GM12878 (cell line): ENCODE measurements around the gene TMEM91. TPM values are rescaled to one million over a fixed set of nuclear protein-coding genes. Genes with fewer than 3 reads are reported as not detected.

ENCODE experiments used
- ATAC-seq: fragments of 200-7000 bp; cut with Tn5 transposase; 3 replicates; pipeline ENCODE4 v1.9.1; 2020; ENCODE audit warnings: mild to moderate bottlenecking, moderate library complexity
- BruUV-seq: library from RNA; stranded (reverse); fragments of 400-500 nt; replicated peaks from 2 replicates; lab custom pipeline; 2021; lab: Mats Ljungman, UMichigan
- CTCF ChIA-PET: fragments of 300-600 bp; sonication (Branson Sonifier 250); formaldehyde crosslinking; extraction: SDS; loops from one replicate; lab custom pipeline; 2021; ENCODE audit warnings: inconsistent platforms; lab: Yijun Ruan, JAX
- POLR2A ChIA-PET: fragments of 350-600 bp; formaldehyde crosslinking; extraction: SDS; loops from one replicate; lab custom pipeline; 2021; ENCODE audit warnings: inconsistent platforms; lab: Charles Lee
- RAD21 ChIA-PET: fragments of 300-600 bp; sonication (Branson Sonifier 250); formaldehyde crosslinking; loops from one replicate; lab custom pipeline; 2023; ENCODE audit warnings: antibody characterized with exemption; ENCODE audit not compliant: unreplicated experiment; lab: Charles Lee
- SMC1A ChIA-PET: fragments of 300-600 bp; sonication (Branson Sonifier 250); formaldehyde crosslinking; loops from one replicate; lab custom pipeline; 2023; ENCODE audit not compliant: unreplicated experiment, uncharacterized antibody; lab: Charles Lee
- DNase-seq: peaks from one replicate; pipeline ENCODE4 v3.0.0-alpha.2; 2011; ENCODE audit warnings: low read depth, low spot score
- FAIRE-seq: peaks from 3 replicates; lab custom pipeline; 2011; peaks lifted over from hg19 to GRCh38; lab: Jason Lieb, UNC
- H2AFZ ChIP-seq: 2 replicates; pipeline ENCODE4 v1.6.0; 2011; ENCODE audit warnings: low read depth, low read length, control low read depth; ENCODE audit not compliant: control insufficient read depth
- H3K27ac ChIP-seq: 2 replicates; pipeline ENCODE4 v1.5.1; 2011; ENCODE audit warnings: control low read depth; ENCODE audit not compliant: control insufficient read depth, insufficient read depth
- H3K27me3 ChIP-seq, 2 experiments: replicated peaks in 1 of 2; 2 replicates each; pipeline versions ENCODE4 v1.6.0 to v1.6.1; 2011; ENCODE audit warnings: low read length in 1 of 2; ENCODE audit not compliant: control insufficient read depth in 2 of 2, insufficient read depth in 2 of 2
- H3K36me3 ChIP-seq, 2 experiments: 2 replicates each; pipeline ENCODE4 v1.5.1; 2011; ENCODE audit warnings: low read length in 1 of 2; ENCODE audit not compliant: control insufficient read depth in 2 of 2, insufficient read depth in 2 of 2
- H3K4me1 ChIP-seq: 2 replicates; pipeline ENCODE4 v1.6.1; 2011; ENCODE audit warnings: mild to moderate bottlenecking, low read length, moderate library complexity, mixed read lengths; ENCODE audit not compliant: control insufficient read depth, insufficient read depth
- H3K4me2 ChIP-seq: 2 replicates; pipeline ENCODE4 v1.6.0; 2011; ENCODE audit warnings: control low read depth; ENCODE audit not compliant: control insufficient read depth, insufficient read depth
- H3K4me3 ChIP-seq: fragments of 200-600 bp; sonication (generic); 2 replicates; pipeline ENCODE4 v1.5.1; 2016
- H3K79me2 ChIP-seq: 2 replicates; pipeline ENCODE4 v1.6.0; 2011; ENCODE audit warnings: low read length; ENCODE audit not compliant: control insufficient read depth, insufficient read depth
- H3K9ac ChIP-seq: 2 replicates; pipeline ENCODE4 v1.8.0; 2011; ENCODE audit warnings: low read length, control low read depth, mixed read lengths; ENCODE audit not compliant: control insufficient read depth, insufficient read depth
- H3K9me3 ChIP-seq: replicated peaks from 3 replicates; pipeline ENCODE4 v1.5.1; 2011; ENCODE audit warnings: mild to moderate bottlenecking, low read length; ENCODE audit not compliant: control insufficient read depth, insufficient read depth
- H4K20me1 ChIP-seq: 2 replicates; pipeline ENCODE4 v1.6.0; 2011; ENCODE audit not compliant: control insufficient read depth, insufficient read depth
- BACH1 ChIP-seq: fragments of 450-650 bp; IDR thresholded peaks from 2 replicates; pipeline ENCODE4 v1.6.1; 2017; ENCODE audit warnings: mild to moderate bottlenecking, borderline replicate concordance
- CHD4 ChIP-seq: fragments of 200-600 bp; sonication (generic); IDR thresholded peaks from 2 replicates; pipeline ENCODE4 v1.6.1; 2016; ENCODE audit warnings: mild to moderate bottlenecking
- CTCF ChIP-seq, 3 experiments: IDR thresholded peaks in 2 of 3; conservative IDR thresholded peaks in 1 of 3; 2 replicates each; pipeline ENCODE4 v1.5.1; 2011; ENCODE audit warnings: low read depth in 3 of 3, low read length in 3 of 3, mild to moderate bottlenecking in 3 of 3, control low read depth in 2 of 3, moderate library complexity in 2 of 3, inconsistent platforms in 1 of 3, mixed read lengths in 1 of 3; ENCODE audit not compliant: control insufficient read depth in 2 of 3, insufficient read depth in 1 of 3; ENCODE audit errors: extremely low read depth in 1 of 3
- HDAC6 ChIP-seq: fragments of 200-600 bp; sonication (generic); IDR thresholded peaks from one replicate; pipeline ENCODE4 v1.8.0; 2017; ENCODE audit warnings: antibody characterized with exemption; ENCODE audit not compliant: unreplicated experiment
- HDGF ChIP-seq: fragments of 450-650 bp; IDR thresholded peaks from 2 replicates; pipeline ENCODE4 v1.6.1; 2016; ENCODE audit warnings: antibody characterized with exemption
- IKZF1 ChIP-seq: fragments of 450-650 bp; conservative IDR thresholded peaks from 2 replicates; pipeline ENCODE4 v1.6.1; 2017; ENCODE audit warnings: antibody characterized with exemption, mild to moderate bottlenecking
- IRF4 ChIP-seq: IDR thresholded peaks from 2 replicates; pipeline ENCODE4 v1.6.1; 2011; ENCODE audit warnings: low read depth, low read length
- MTA2 ChIP-seq: fragments of 450-650 bp; IDR thresholded peaks from 2 replicates; pipeline ENCODE4 v1.6.1; 2016; ENCODE audit warnings: low read depth, mild to moderate bottlenecking, moderate library complexity
- NR2C1 ChIP-seq: fragments of 450-650 bp; IDR thresholded peaks from 2 replicates; pipeline ENCODE4 v1.6.1; 2017; ENCODE audit warnings: antibody characterized with exemption, mild to moderate bottlenecking, moderate library complexity
- RAD21 ChIP-seq: IDR thresholded peaks from 2 replicates; pipeline ENCODE4 v1.6.1; 2011; ENCODE audit warnings: mild to moderate bottlenecking, low read depth, low read length, moderate library complexity; ENCODE audit not compliant: insufficient read depth
- TCF7 ChIP-seq: IDR thresholded peaks from 2 replicates; pipeline ENCODE4 v1.6.1; 2014; ENCODE audit warnings: antibody characterized with exemption, borderline replicate concordance
- YY1 ChIP-seq: IDR thresholded peaks from 2 replicates; pipeline ENCODE4 v1.6.1; 2011; ENCODE audit warnings: low read depth, mild to moderate bottlenecking, low read length
- WGBS: methylation state at CpG from one replicate; pipeline ENCODE4 v1.1.6; 2016; ENCODE audit warnings: low lambda C conversion rate; ENCODE audit not compliant: insufficient replicate concordance, insufficient coverage; ENCODE audit errors: missing lambda C conversion rate; 5-methylcytosine and 5-hydroxymethylcytosine counted together
- in situ Hi-C: fragments of 300-500 bp; cut with MboI; formaldehyde crosslinking; loops from 9 replicates; pipeline ENCODE4 v1.14.3; 2018; ENCODE audit warnings: mixed read lengths
- intact Hi-C: fragments of 100-400 bp; cut with micrococcal nuclease; formaldehyde crosslinking; loops from one replicate; pipeline ENCODE4 v1.14.2; 2022; ENCODE audit not compliant: unreplicated experiment
- polyA plus RNA-seq, 11 experiments: library from polyadenylated mRNA; depleted of rRNA in 4 of 11; unstranded in 6 of 11; stranded (reverse) in 5 of 11; fragments of >200 nt; fragmentation: Nextera tagmentation in 4 of 11; fragmentation: Illumina TruSeq in 1 of 11; extraction: Ambion mirVana in 4 of 11; extraction: Trizol in 1 of 11; gene quantifications; 1 replicate in 1 of 11; 2 replicates in 10 of 11; pipeline versions ENCODE4 v1.2.1 to v1.2.3, GENCODE V29; 2011 to 2016; ENCODE audit warnings: inconsistent platforms in 2 of 11, missing spikeins in 2 of 11, low read depth in 1 of 11
- total RNA-seq, 4 experiments: library from RNA; depleted of rRNA in 3 of 4; stranded (reverse); fragments of >200 nt in 3 of 4; fragmentation: Illumina TruSeq in 1 of 4; extraction: Trizol in 1 of 4; gene quantifications; 2 replicates each; pipeline versions ENCODE4 v1.2.1 to v1.2.3, GENCODE V29; 2013 to 2021
- TF ChIP-seq, protein P1 (sequence below): fragments of 450-650 bp; IDR thresholded peaks from 2 replicates; pipeline ENCODE4 v1.6.1; 2014; ENCODE audit warnings: mild to moderate bottlenecking
- TF ChIP-seq, protein P2 (sequence below): fragments of 450-650 bp; conservative IDR thresholded peaks from 2 replicates; pipeline ENCODE4 v1.6.1; 2017; ENCODE audit warnings: mild to moderate bottlenecking, moderate library complexity

The TMEM91 gene
- total and polyA plus RNA-seq, 10 of the 15 experiments (the other 5 are each of a cell fraction or from before 2014, with no cell fraction given), result 1.5 to 5.5 (median 2.7) TPM

GRCh38 chr19:41366089-41366488, 10.2 kb upstream of the TMEM91 start:
- Histone ChIP-seq H3K79me2 (peaks cover 27% of the 10 kb centered on the region), H3K9ac (no peak overlapping the region), H3K36me3 (no peaks in the 10 kb centered on the region), H2AFZ (no peak overlapping the region), H3K27ac (no peak overlapping the region), H3K4me2 (peak overlapping the region; percentile 49; the same call in 1 of the 2 replicates), H4K20me1 (no peaks in the 10 kb centered on the region), H3K27me3 (no peaks in the 10 kb centered on the region), H3K4me3 (no peak overlapping the region), H3K9me3 (no peaks in the 10 kb centered on the region), H3K4me1 (peaks cover 28% of the 10 kb centered on the region)
- no peak for TF ChIP-seq TCF7
- TF ChIP-seq IKZF1, result no peak
- TF ChIP-seq BACH1, result no peak
- TF ChIP-seq HDGF, result 0 out of 2 replicates have a peak, but pooled peaks have one; percentile 19
- peak; percentile 28; the same call in 1 of the 2 replicates for TF ChIP-seq RAD21
- no peak for TF ChIP-seq MTA2
- TF ChIP-seq CHD4, result no peak
- no peak for TF ChIP-seq NR2C1
- TF ChIP-seq, protein P1, sequence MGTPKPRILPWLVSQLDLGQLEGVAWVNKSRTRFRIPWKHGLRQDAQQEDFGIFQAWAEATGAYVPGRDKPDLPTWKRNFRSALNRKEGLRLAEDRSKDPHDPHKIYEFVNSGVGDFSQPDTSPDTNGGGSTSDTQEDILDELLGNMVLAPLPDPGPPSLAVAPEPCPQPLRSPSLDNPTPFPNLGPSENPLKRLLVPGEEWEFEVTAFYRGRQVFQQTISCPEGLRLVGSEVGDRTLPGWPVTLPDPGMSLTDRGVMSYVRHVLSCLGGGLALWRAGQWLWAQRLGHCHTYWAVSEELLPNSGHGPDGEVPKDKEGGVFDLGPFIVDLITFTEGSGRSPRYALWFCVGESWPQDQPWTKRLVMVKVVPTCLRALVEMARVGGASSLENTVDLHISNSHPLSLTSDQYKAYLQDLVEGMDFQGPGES, result no peak
- TF ChIP-seq HDAC6, result no peak
- peak; percentile 88 for TF ChIP-seq YY1
- TF ChIP-seq IRF4, result no peak
- TF ChIP-seq CTCF (IDR thresholded peaks at IDR 0.05 in 2 of 3, conservative IDR thresholded peaks at IDR 0.05 in 1 of 3; ENCODE audit: control insufficient read depth in 2 of 3, extremely low read depth in 1 of 3, insufficient read depth in 1 of 3, low read depth in 3 of 3, low read length in 3 of 3), result peak; percentile 10 to 54 (median 48); a peak in 4 of 6 replicates
- TF ChIP-seq, protein P2, sequence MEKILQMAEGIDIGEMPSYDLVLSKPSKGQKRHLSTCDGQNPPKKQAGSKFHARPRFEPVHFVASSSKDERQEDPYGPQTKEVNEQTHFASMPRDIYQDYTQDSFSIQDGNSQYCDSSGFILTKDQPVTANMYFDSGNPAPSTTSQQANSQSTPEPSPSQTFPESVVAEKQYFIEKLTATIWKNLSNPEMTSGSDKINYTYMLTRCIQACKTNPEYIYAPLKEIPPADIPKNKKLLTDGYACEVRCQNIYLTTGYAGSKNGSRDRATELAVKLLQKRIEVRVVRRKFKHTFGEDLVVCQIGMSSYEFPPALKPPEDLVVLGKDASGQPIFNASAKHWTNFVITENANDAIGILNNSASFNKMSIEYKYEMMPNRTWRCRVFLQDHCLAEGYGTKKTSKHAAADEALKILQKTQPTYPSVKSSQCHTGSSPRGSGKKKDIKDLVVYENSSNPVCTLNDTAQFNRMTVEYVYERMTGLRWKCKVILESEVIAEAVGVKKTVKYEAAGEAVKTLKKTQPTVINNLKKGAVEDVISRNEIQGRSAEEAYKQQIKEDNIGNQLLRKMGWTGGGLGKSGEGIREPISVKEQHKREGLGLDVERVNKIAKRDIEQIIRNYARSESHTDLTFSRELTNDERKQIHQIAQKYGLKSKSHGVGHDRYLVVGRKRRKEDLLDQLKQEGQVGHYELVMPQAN, result no peak
- FAIRE-seq, result no peak
- CTCF ChIA-PET, result interaction anchor here (0.6 to 9.3 kb wide), 10 partner anchors 12 to 762 kb away, joined by 3 to 91 read pairs (median 4); partner anchors contain the start of gene TGFB1
- RAD21 ChIA-PET, result interaction anchor here (0.7 to 4.3 kb wide), 5 partner anchors 14 to 534 kb away, joined by 3 to 41 read pairs (median 15); partner anchors contain the start of genes HNRNPUL1 and TGFB1
- SMC1A ChIA-PET, result interaction anchor here (1.1 to 4.7 kb wide), 3 partner anchors 12 to 18 kb away, joined by 3 to 24 read pairs (median 12); partner anchors contain the start of gene TMEM91
- no peak for DNase-seq
- POLR2A ChIA-PET, result interaction anchor here (0.6 to 3.3 kb wide), 6 partner anchors 10 to 189 kb away, joined by 4 to 46 read pairs (median 6); partner anchors contain the start of gene TGFB1
- intact Hi-C loops (no loop called here), in situ Hi-C loops (no loop called here)
- 95% methylated on average over 1 of the region's 1 CpG for WGBS
- BruUV-seq, result TSS peak; percentile 46
- ATAC-seq, result no peak
